Gastrocnemius medialis (tissue), 4 donors: ENCODE results near the gene CD27. TPM values are rescaled to one million over a fixed set of nuclear protein-coding genes. Genes with fewer than 3 reads are reported as not detected.
A peak's percentile ranks its signal among the peaks of the same experiment; 100 is the strongest.

Source experiments
- ATAC-seq, 2 donors: fragments of 150-250 bp; one replicate each; pipeline ENCODE4 v1.9.1; 2016
- DNase-seq, 2 donors: peaks; one replicate each; pipeline ENCODE4 v3.0.0-alpha.2; 2019
- H3K27ac ChIP-seq, 4 donors: fragments of 200-600 bp; sonication (generic); 1 replicate in 1 of 4; 2 replicates in 3 of 4; pipeline ENCODE4 v1.5.1; 2016 to 2018; ENCODE audit warnings: mild to moderate bottlenecking in 2 of 4, moderate library complexity in 1 of 4
- H3K27me3 ChIP-seq, 3 donors: fragments of 200-600 bp; sonication (generic) in 2 of 3; 1 replicate in 1 of 3; 2 replicates in 2 of 3; pipeline versions ENCODE4 v1.5.1 to v1.6.0; 2016 to 2019; ENCODE audit warnings: mild to moderate bottlenecking in 1 of 3, moderate library complexity in 1 of 3
- H3K36me3 ChIP-seq, 2 donors: fragments of 200-600 bp; sonication (generic) in 1 of 2; one replicate each; pipeline ENCODE4 v1.5.1; 2017 to 2018
- H3K4me1 ChIP-seq, 2 donors: fragments of 200-600 bp; sonication (generic) in 1 of 2; one replicate each; pipeline ENCODE4 v1.5.1; 2016 to 2017; ENCODE audit warnings: mild to moderate bottlenecking in 2 of 2
- H3K4me3 ChIP-seq, 4 donors: fragments of 200-600 bp; sonication (generic) in 3 of 4; 1 replicate in 1 of 4; 2 replicates in 3 of 4; pipeline ENCODE4 v1.5.1; 2016 to 2019; ENCODE audit warnings: mild to moderate bottlenecking in 2 of 4
- H3K9me3 ChIP-seq, 3 donors: fragments of 200-600 bp; sonication (generic) in 2 of 3; 1 replicate in 1 of 3; 2 replicates in 2 of 3; pipeline ENCODE4 v1.5.1; 2016 to 2019
- CTCF ChIP-seq, 5 experiments: fragments of 450-650 bp in 3 of 5; fragments of 200-600 bp in 2 of 5; sonication (generic) in 2 of 5; IDR thresholded peaks in 4 of 5; conservative IDR thresholded peaks in 1 of 5; 1 replicate in 4 of 5; 2 replicates in 1 of 5; pipeline ENCODE4 v1.5.1; 2016 to 2019; ENCODE audit warnings: antibody characterized with exemption in 5 of 5, mild to moderate bottlenecking in 3 of 5, moderate library complexity in 3 of 5
- POLR2A ChIP-seq, 2 donors: fragments of 450-650 bp; IDR thresholded peaks; one replicate each; pipeline ENCODE4 v1.6.1; 2017; ENCODE audit warnings: antibody characterized with exemption in 2 of 2, mild to moderate bottlenecking in 2 of 2, moderate library complexity in 2 of 2
- in situ Hi-C, 4 donors: fragments of 200-750 bp; cut with MboI; loops; one replicate each; pipeline versions ENCODE4 v1.15.0 to v1.8.0; 2017; ENCODE audit warnings: low sequenced_read_pairs in 4 of 4
- intact Hi-C: fragments of 100-400 bp; cut with DNase I; formaldehyde crosslinking; loops from one replicate; pipeline ENCODE4 v1.15.1; 2023; ENCODE audit warnings: low total_unique reads
- total RNA-seq, 4 donors: library from RNA; depleted of rRNA; stranded (reverse); fragments of >200 nt; gene quantifications; one replicate each; pipeline versions ENCODE4 v1.1.0 to v1.2.3, GENCODE V29; 2016

Gene CD27
- total RNA-seq, 4 donors from 2014 or later, result 0.55 TPM; not detected in 3

- in situ Hi-C loops, result loop anchor here in 1 of 4 donors (25.0 kb wide), 1 partner anchor 122 kb away; the partner anchor contains the start of gene TNFRSF1A
- Histone ChIP-seq H3K36me3 (peaks cover 0 to 80% of the 10 kb centered on the region in 2 donors), H3K4me3 (no peak overlapping the region), H3K4me1 (peaks cover 8 to 14% of the 10 kb centered on the region in 2 donors), H3K27ac (no peak overlapping the region), H3K9me3 (no peaks in the 10 kb centered on the region), H3K27me3 (no peaks in the 10 kb centered on the region)
- intact Hi-C loops, result no loop called here
- no peak for TF ChIP-seq CTCF (IDR thresholded peaks at IDR 0.05 in 4 of 5, conservative IDR thresholded peaks at IDR 0.05 in 1 of 5)
- no peak for TF ChIP-seq POLR2A (IDR thresholded peaks at IDR 0.05)
- ATAC-seq (no peak), DNase-seq (no peak)
These were observed 14.2 kb downstream of the CD27 start for GRCh38 chr12:6459004-6459337.

DNA sequence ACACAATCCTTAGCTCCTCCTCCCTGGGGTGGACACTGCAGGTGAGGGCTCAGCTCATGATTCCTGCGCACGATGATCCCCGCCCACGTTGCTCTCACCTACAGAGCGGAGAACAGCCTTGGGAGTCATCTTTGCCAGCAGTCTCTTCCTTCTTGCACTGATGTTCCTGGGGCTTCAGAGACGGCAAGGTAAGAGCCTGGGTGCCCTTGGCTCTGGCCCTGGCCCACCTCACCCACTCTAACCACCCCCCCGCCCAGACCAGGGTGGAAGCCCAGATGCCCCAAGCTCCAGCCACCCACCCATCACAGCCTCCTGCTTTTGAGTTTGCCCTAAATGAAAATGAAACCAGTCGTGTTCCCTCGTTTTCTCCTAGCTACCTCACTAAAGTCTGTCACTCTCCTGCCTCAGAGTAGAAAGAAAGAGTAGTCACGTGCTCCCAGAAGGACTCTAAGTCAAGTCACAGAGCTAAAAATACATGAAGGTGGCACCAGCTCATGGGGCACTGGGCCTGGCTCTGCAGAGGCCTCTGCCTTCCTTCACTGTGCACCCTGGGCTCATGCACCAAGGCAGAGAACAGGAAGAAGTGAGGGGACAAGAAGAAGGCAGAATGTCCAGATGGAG is 16.1 kb downstream of the CD27 start:
- H3K27me3 ChIP-seq, result no peaks in the 10 kb centered on the region
- in situ Hi-C loops, result loop anchor here (5.0 to 25.0 kb wide), 4 partner anchors 39 to 136 kb away; partner anchors contain the start of gene TNFRSF1A (in 1 of the 4)
- peaks cover 0 to 80% of the 10 kb centered on the region in 2 donors for H3K36me3 ChIP-seq
- peaks cover 8 to 14% of the 10 kb centered on the region in 2 donors for H3K4me1 ChIP-seq
- TF ChIP-seq POLR2A (IDR thresholded peaks at IDR 0.05) (no peak), CTCF (IDR thresholded peaks at IDR 0.05 in 4 of 5, conservative IDR thresholded peaks at IDR 0.05 in 1 of 5) (no peak)
- no peaks in the 10 kb centered on the region for H3K9me3 ChIP-seq
- H3K4me3 ChIP-seq, result no peak overlapping the region
- intact Hi-C loops, result no loop called here
- peak overlapping the region; percentile 56 to 72 (median 64) for H3K27ac ChIP-seq
- ATAC-seq (peak; percentile 90 to 91), DNase-seq (peak in 1 of 2 donors; percentile 46)

GRCh38 chr12:6461401-6462233 is 16.9 kb downstream of the CD27 start:
- no peaks in the 10 kb centered on the region for H3K9me3 ChIP-seq
- TF ChIP-seq CTCF (IDR thresholded peaks at IDR 0.05 in 4 of 5, conservative IDR thresholded peaks at IDR 0.05 in 1 of 5) (no peak), POLR2A (IDR thresholded peaks at IDR 0.05) (no peak)
- peaks cover 0 to 86% of the 10 kb centered on the region in 2 donors for H3K36me3 ChIP-seq
- ATAC-seq (no peak), DNase-seq (peak in 1 of 2 donors; percentile 45)
- H3K4me3 ChIP-seq, result no peak overlapping the region
- in situ Hi-C loops (loop anchor here (5.0 to 25.0 kb wide), 4 partner anchors 39 to 137 kb away; partner anchors contain the start of gene TNFRSF1A (in 1 of the 4)), intact Hi-C loops (no loop called here)
- H3K4me1 ChIP-seq, result peaks cover 8 to 14% of the 10 kb centered on the region in 2 donors
- H3K27me3 ChIP-seq, result no peaks in the 10 kb centered on the region
- peak overlapping the region in 3 of 4 donors; percentile 57 to 72 (median 70) for H3K27ac ChIP-seq

DNA sequence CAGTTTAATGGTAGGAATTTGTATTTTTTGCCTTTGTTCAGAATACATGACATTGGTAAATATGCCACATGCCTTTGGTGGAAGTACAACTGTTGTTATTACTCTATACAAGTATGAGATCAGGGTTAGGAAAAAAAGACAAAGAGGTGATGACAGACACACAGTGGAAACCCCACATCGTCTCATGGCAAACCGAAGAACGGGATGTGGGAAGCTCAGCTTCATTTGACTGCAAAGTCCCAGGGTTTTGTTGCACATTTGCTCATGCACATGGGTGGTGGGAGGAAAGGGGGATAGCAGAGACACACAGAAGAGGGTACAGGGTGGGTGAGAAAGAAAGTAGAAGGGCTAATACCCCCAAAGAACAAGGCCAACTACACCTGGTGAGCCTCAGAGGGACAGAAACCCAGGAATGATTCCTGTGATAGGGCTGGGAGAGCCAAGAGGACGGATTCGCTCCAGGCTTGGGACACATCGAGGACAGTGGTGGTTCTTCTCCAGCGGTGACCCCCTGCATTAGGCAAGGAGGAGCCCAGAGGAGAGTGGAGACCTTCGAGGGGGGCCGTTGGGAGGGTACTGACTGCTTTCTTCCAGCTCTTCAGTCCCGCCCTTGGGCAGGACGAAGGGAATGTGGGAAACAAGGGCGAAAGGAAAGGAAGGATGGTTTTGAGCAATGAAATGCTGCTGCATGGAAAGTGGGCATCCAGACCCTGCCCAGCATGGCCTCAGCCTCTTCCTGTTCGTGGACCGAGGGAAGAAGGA is 17.7 kb downstream of the CD27 start:
- ATAC-seq (no peak), DNase-seq (no peak)
- peaks cover 8 to 14% of the 10 kb centered on the region in 2 donors for H3K4me1 ChIP-seq
- intact Hi-C loops, result no loop called here
- no peaks in the 10 kb centered on the region for H3K27me3 ChIP-seq
- no peaks in the 10 kb centered on the region for H3K9me3 ChIP-seq
- TF ChIP-seq CTCF (IDR thresholded peaks at IDR 0.05 in 4 of 5, conservative IDR thresholded peaks at IDR 0.05 in 1 of 5), result no peak
- TF ChIP-seq POLR2A (IDR thresholded peaks at IDR 0.05), result no peak
- H3K4me3 ChIP-seq, result no peak overlapping the region
- peaks cover 0 to 79% of the 10 kb centered on the region in 2 donors for H3K36me3 ChIP-seq
- peak overlapping the region in 1 of 4 donors; percentile 70 for H3K27ac ChIP-seq
- in situ Hi-C loops, result loop anchor here (5.0 to 25.0 kb wide), 4 partner anchors 40 to 138 kb away; partner anchors contain the start of gene TNFRSF1A (in 1 of the 4)
